SK-N-SH (cell line): Measurements from ENCODE around the gene PCGF3. TPM values are rescaled to one million over a fixed set of nuclear protein-coding genes. Genes with fewer than 3 reads are reported as not detected.
"Not testable (repeated sequence)": the region's sequence is repeated elsewhere in the genome, so short reads cannot be mapped to it uniquely, and the experiment has no call there.

Experiments used
- CTCF ChIA-PET: fragments of 300-600, 350-600 bp; formaldehyde crosslinking; extraction: SDS; loops from one replicate; lab custom pipeline; 2021; lab: Yijun Ruan, JAX
- POLR2A ChIA-PET: fragments of 350-600 bp; sonication (Branson Sonifier 250); formaldehyde crosslinking; extraction: SDS; loops from one replicate; lab custom pipeline; 2020; ENCODE audit warnings: antibody characterized with exemption, inconsistent platforms; lab: Yijun Ruan, JAX
- DNase-seq: peaks from one replicate; pipeline ENCODE4 v3.0.0; 2012
- H2AFZ ChIP-seq: fragments of 200-600 bp; sonication (generic); 2 replicates; pipeline ENCODE4 v1.8.1; 2016; ENCODE audit warnings: antibody characterized with exemption, mild to moderate bottlenecking, low read depth
- H3F3A ChIP-seq: fragments of 200-600 bp; sonication (generic); replicated peaks from 2 replicates; pipeline ENCODE3; 2016; ENCODE audit warnings: antibody characterized with exemption, mild to moderate bottlenecking; ENCODE audit not compliant: insufficient read depth
- H3K27ac ChIP-seq, 2 experiments: fragments of 200-500 bp in 1 of 2; fragments of 200-600 bp in 1 of 2; sonication (Bioruptor generic) in 1 of 2; sonication (generic), shearing (Covaris generic) in 1 of 2; 2 replicates each; pipeline versions ENCODE4 v1.5.1 to v1.6.1; 2014 to 2016; ENCODE audit warnings: low read depth in 2 of 2, inconsistent platforms in 1 of 2, low read length in 1 of 2, mild to moderate bottlenecking in 1 of 2, mixed read lengths in 1 of 2
- H3K27me3 ChIP-seq: fragments of 200-600 bp; sonication (generic), shearing (Covaris generic); 2 replicates; pipeline ENCODE4 v1.6.1; 2016; ENCODE audit warnings: mixed run types; ENCODE audit not compliant: insufficient read depth
- H3K36me3 ChIP-seq, 2 experiments: fragments of 200-500 bp in 1 of 2; fragments of 200-600 bp in 1 of 2; sonication (Bioruptor generic) in 1 of 2; sonication (generic) in 1 of 2; replicated peaks in 1 of 2; 2 replicates each; pipeline versions ENCODE3 to v1.5.1; 2014 to 2016; ENCODE audit warnings: low read length in 1 of 2, mild to moderate bottlenecking in 1 of 2; ENCODE audit not compliant: insufficient read depth in 2 of 2, control insufficient read depth in 1 of 2
- H3K4me1 ChIP-seq, 2 experiments: fragments of 200-500 bp in 1 of 2; fragments of 200-600 bp in 1 of 2; sonication (Bioruptor generic) in 1 of 2; sonication (generic), shearing (Covaris generic) in 1 of 2; 2 replicates each; pipeline versions ENCODE4 v1.5.1 to v1.6.1; 2014 to 2016; ENCODE audit warnings: low read depth in 1 of 2, low read length in 1 of 2, mixed run types in 1 of 2; ENCODE audit not compliant: insufficient read depth in 2 of 2, control insufficient read depth in 1 of 2
- H3K4me2 ChIP-seq: fragments of 200-600 bp; sonication (generic), shearing (Covaris generic); 2 replicates; pipeline ENCODE4 v1.6.1; 2017; ENCODE audit warnings: mixed run types
- H3K4me3 ChIP-seq, 2 experiments: fragments of 200-500 bp in 1 of 2; fragments of 200-600 bp in 1 of 2; sonication (Bioruptor generic) in 1 of 2; sonication (generic), shearing (Covaris generic) in 1 of 2; 2 replicates each; pipeline versions ENCODE4 v1.5.1 to v1.8.1; 2014 to 2016; ENCODE audit warnings: low read depth in 2 of 2, inconsistent platforms in 1 of 2, low read length in 1 of 2, mild to moderate bottlenecking in 1 of 2, mixed read lengths in 1 of 2, moderate library complexity in 1 of 2
- H3K79me2 ChIP-seq: fragments of 200-600 bp; sonication (generic); 2 replicates; pipeline ENCODE4 v1.8.1; 2017; ENCODE audit warnings: mild to moderate bottlenecking; ENCODE audit not compliant: insufficient read depth
- H3K9ac ChIP-seq: fragments of 200-600 bp; sonication (generic); 2 replicates; pipeline ENCODE4 v1.6.1; 2017; ENCODE audit warnings: mixed run types
- H3K9me2 ChIP-seq: fragments of 200-600 bp; sonication (generic); 2 replicates; pipeline ENCODE4 v1.6.1; 2017; ENCODE audit warnings: mixed run types
- H3K9me3 ChIP-seq: fragments of 200-600 bp; sonication (generic); 2 replicates; pipeline ENCODE4 v1.6.1; 2017; ENCODE audit warnings: mixed run types, mild to moderate bottlenecking, moderate library complexity
- H4K20me1 ChIP-seq: fragments of 200-600 bp; sonication (generic); 2 replicates; pipeline ENCODE4 v1.6.1; 2017; ENCODE audit warnings: mild to moderate bottlenecking, mixed run types; ENCODE audit not compliant: insufficient read depth
- JUND ChIP-seq: IDR thresholded peaks from 2 replicates; pipeline ENCODE4 v1.4.0; 2012
- MEF2A ChIP-seq: IDR thresholded peaks from 2 replicates; pipeline ENCODE4 v1.4.0; 2012; ENCODE audit warnings: low read depth, borderline replicate concordance
- NRF1 ChIP-seq: IDR thresholded peaks from 2 replicates; pipeline ENCODE4 v1.6.1; 2012; ENCODE audit warnings: low read depth, mild to moderate bottlenecking, low read length
- RCOR1 ChIP-seq: fragments of 150-350 bp; IDR thresholded peaks from 2 replicates; pipeline ENCODE4 v1.6.1; 2017; ENCODE audit warnings: antibody characterized with exemption, low read length
- RXRA ChIP-seq: IDR thresholded peaks from 2 replicates; pipeline ENCODE4 v1.4.0; 2012; ENCODE audit warnings: low read depth, mild to moderate bottlenecking, borderline replicate concordance
- TAF1 ChIP-seq: IDR thresholded peaks from 2 replicates; pipeline ENCODE4 v1.6.1; 2012; ENCODE audit warnings: low read depth, mild to moderate bottlenecking, low read length, moderate library complexity, borderline replicate concordance
- WGBS: methylation state at CpG from one replicate; pipeline ENCODE4 v1.1.6; 2017; ENCODE audit warnings: low lambda C conversion rate; 5-methylcytosine and 5-hydroxymethylcytosine counted together
- polyA plus RNA-seq, 3 experiments: library from polyadenylated mRNA; depleted of rRNA; stranded (reverse); fragments of >200 nt; gene quantifications; 2 replicates each; pipeline ENCODE4 v1.2.3, GENCODE V29; 2012
- TF ChIP-seq, protein P1 (sequence below): IDR thresholded peaks from 2 replicates; pipeline ENCODE4 v1.6.1; 2012; ENCODE audit warnings: mild to moderate bottlenecking, low read depth, low read length, moderate library complexity
- TF ChIP-seq, protein P2 (sequence below): IDR thresholded peaks from 2 replicates; pipeline ENCODE4 v1.4.0; 2012; ENCODE audit warnings: low read depth

Gene PCGF3
- polyA plus RNA-seq, 1 of the 3 experiments (the other 2 are of a cell fraction) = 44.8 TPM

DNA sequence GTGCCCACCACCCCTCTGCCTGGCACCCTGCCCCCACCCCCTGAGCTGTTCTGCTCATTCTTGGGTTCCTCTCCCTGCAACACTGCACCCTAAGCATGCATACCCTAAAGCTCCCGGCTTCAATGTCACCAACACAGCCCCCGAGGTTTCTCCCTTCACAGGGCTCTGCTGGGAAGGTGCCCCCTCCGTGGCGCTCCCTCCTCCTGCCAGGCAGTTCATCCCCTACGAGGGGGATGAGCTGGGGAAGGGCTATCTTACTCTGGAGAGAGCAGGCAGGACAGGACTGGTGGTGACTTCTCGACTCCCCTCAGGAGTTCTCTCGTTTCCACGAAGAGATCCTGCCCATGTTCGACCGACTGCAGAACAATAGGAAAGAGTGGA lies 38.1 kb upstream of the PCGF3 start:
- ChIA-PET CTCF (interaction anchor here (2.2 kb wide), 1 partner anchor 64 kb away, joined by 5 read pairs; no protein-coding TSS in a partner anchor), POLR2A (no interaction called here)
- H3K4me3 ChIP-seq = no peak overlapping the region
- no peak overlapping the region for H3K27ac ChIP-seq
- H3K36me3 ChIP-seq = peaks cover 7 to 18% of the 10 kb centered on the region in 2 experiments
- no peak for DNase-seq
- H3K9me3 ChIP-seq = no peaks in the 10 kb centered on the region
- H3K4me2 ChIP-seq = no peak overlapping the region
- no peaks in the 10 kb centered on the region for H3F3A ChIP-seq
- no peaks in the 10 kb centered on the region for H3K79me2 ChIP-seq
- 83% methylated on average over 8 of the region's 10 CpGs for WGBS
- no peak overlapping the region for H2AFZ ChIP-seq
- no peaks in the 10 kb centered on the region for H3K9me2 ChIP-seq
- H4K20me1 ChIP-seq = no peaks in the 10 kb centered on the region
- H3K4me1 ChIP-seq = peaks cover 0 to 22% of the 10 kb centered on the region in 2 experiments; a peak in 1 of 4 replicates
- no peak overlapping the region for H3K9ac ChIP-seq
- TF ChIP-seq RXRA = no peak
- no peak for TF ChIP-seq MEF2A
- H3K27me3 ChIP-seq = no peaks in the 10 kb centered on the region

DNA sequence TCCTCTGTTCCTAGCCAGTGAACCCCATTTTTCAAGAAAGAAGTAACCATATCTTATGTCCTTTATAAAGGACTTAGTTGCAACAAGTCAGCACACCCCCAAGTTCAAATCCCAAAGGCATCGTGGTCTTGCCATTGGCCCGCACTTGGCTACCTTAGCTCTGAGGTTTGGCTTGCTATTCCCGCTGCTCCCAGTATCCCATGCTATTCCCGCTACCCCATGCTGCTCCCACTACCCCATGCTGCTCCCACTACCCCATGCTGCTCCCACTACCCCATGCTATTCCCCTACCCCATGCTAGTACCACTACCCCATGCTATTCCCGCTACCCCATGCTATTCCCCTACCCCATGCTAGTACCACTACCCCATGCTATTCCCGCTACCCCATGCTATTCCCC lies 37.4 kb upstream of the PCGF3 start:
- H3F3A ChIP-seq, H3K4me3 ChIP-seq, H4K20me1 ChIP-seq, POLR2A ChIA-PET, H3K79me2 ChIP-seq, DNase-seq, H3K4me2 ChIP-seq, H3K9me2 ChIP-seq, H3K9ac ChIP-seq, H3K27me3 ChIP-seq, H3K27ac ChIP-seq, H2AFZ ChIP-seq, H3K9me3 ChIP-seq: not testable (repeated sequence)
- Histone ChIP-seq H3K36me3 (peaks cover 13 to 18% of the 10 kb centered on the region in 2 experiments), H3K4me1 (peaks cover 0 to 21% of the 10 kb centered on the region in 2 experiments; a peak in 1 of 4 replicates)
- CTCF ChIA-PET = interaction anchor here (2.2 kb wide), 1 partner anchor 65 kb away, joined by 5 read pairs; no protein-coding TSS in a partner anchor
- WGBS = 82% methylated on average over 6 of the region's 6 CpGs

DNA sequence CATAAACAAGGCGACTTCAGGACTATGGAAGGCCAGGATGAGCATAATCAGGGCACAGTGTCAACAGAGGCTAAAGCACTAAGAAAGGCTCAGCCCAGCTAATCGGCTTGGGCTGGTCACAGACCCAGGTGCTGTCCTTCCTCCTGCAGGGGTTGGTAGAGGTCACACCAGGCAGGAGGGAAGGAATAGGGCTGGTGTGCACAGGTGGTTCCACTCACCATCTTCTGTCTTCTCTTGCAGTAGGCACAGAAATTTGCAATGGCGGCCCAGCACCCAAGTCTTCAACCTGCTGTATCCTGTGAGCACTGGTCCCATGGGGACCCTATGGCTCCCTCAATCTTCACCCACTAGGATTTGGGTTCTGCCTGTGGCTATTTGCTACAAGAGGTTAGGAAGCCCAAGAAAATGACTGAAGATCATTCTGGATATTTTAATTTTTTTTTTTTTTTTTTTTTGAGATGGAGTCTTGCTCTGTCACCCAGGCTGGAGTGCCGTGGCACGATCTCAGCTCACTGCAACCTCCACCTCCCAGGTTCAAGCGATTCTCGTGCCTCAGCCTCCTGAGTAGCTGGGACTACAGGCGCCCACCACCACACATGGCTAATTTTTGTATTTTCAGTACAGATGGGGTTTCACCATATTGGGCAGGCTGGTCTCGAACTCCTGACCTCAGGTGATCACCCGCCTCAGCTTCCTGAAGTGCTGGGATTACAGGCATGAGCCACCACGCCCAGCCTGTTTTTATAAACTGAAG lies 35.6 kb upstream of the PCGF3 start:
- not testable (repeated sequence) for H3K27ac ChIP-seq, H3K9me2 ChIP-seq, H3K9me3 ChIP-seq, H3K4me3 ChIP-seq, H3K4me2 ChIP-seq, H3K27me3 ChIP-seq, H3K9ac ChIP-seq, H4K20me1 ChIP-seq, DNase-seq, H3F3A ChIP-seq, H2AFZ ChIP-seq
- CTCF ChIA-PET = interaction anchor here (0.6 kb wide), 1 partner anchor 14 kb away, joined by 3 read pairs; no protein-coding TSS in a partner anchor
- H3K36me3 ChIP-seq = peaks cover 13 to 18% of the 10 kb centered on the region in 2 experiments
- peaks cover 19% of the 10 kb centered on the region for H3K79me2 ChIP-seq
- 95% methylated on average over 10 of the region's 11 CpGs for WGBS
- POLR2A ChIA-PET = interaction anchor here (1.8 kb wide), 1 partner anchor 10 kb away, joined by 6 read pairs; no protein-coding TSS in a partner anchor
- H3K4me1 ChIP-seq = peaks cover 0 to 18% of the 10 kb centered on the region in 2 experiments; a peak in 1 of 4 replicates

DNA sequence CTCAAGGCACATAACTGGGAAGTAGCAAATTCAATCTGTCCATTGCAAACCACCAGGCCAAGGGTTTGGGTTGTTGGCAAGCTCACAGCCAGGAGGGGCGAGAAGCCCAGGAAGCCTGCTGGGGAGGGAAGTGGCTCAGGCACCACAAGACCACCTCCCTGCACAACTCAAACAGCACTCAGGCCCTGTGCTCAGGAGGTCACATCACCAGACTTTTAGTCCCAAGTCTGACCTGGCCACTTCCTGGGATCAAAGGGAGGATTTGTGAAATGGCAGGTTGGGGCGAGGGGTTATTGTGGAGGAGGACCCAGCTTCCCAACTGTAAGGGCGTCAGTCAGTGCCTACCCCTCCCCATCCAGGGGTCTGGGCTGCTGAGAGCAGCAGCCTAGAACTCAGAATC lies 33.9 kb upstream of the PCGF3 start:
- no peaks in the 10 kb centered on the region for H4K20me1 ChIP-seq
- no peak overlapping the region for H3K4me3 ChIP-seq
- 100% methylated on average over 2 of the region's 3 CpGs for WGBS
- H2AFZ ChIP-seq = no peak overlapping the region
- H3K4me2 ChIP-seq = no peak overlapping the region
- no peaks in the 10 kb centered on the region for H3K9me2 ChIP-seq
- no peaks in the 10 kb centered on the region for H3K27me3 ChIP-seq
- no peaks in the 10 kb centered on the region for H3K9me3 ChIP-seq
- H3K27ac ChIP-seq = no peak overlapping the region
- TF ChIP-seq JUND (no peak), RCOR1 (no peak), TAF1 (no peak), NRF1 (no peak)
- TF ChIP-seq, protein P1, sequence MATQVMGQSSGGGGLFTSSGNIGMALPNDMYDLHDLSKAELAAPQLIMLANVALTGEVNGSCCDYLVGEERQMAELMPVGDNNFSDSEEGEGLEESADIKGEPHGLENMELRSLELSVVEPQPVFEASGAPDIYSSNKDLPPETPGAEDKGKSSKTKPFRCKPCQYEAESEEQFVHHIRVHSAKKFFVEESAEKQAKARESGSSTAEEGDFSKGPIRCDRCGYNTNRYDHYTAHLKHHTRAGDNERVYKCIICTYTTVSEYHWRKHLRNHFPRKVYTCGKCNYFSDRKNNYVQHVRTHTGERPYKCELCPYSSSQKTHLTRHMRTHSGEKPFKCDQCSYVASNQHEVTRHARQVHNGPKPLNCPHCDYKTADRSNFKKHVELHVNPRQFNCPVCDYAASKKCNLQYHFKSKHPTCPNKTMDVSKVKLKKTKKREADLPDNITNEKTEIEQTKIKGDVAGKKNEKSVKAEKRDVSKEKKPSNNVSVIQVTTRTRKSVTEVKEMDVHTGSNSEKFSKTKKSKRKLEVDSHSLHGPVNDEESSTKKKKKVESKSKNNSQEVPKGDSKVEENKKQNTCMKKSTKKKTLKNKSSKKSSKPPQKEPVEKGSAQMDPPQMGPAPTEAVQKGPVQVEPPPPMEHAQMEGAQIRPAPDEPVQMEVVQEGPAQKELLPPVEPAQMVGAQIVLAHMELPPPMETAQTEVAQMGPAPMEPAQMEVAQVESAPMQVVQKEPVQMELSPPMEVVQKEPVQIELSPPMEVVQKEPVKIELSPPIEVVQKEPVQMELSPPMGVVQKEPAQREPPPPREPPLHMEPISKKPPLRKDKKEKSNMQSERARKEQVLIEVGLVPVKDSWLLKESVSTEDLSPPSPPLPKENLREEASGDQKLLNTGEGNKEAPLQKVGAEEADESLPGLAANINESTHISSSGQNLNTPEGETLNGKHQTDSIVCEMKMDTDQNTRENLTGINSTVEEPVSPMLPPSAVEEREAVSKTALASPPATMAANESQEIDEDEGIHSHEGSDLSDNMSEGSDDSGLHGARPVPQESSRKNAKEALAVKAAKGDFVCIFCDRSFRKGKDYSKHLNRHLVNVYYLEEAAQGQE = no peak
- TF ChIP-seq, protein P2, sequence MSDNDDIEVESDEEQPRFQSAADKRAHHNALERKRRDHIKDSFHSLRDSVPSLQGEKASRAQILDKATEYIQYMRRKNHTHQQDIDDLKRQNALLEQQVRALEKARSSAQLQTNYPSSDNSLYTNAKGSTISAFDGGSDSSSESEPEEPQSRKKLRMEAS = no peak
- TF ChIP-seq, all 33 proteins: peak for 0
- ChIA-PET POLR2A (interaction anchor here (1.8 kb wide), 1 partner anchor 8 kb away, joined by 6 read pairs; no protein-coding TSS in a partner anchor), CTCF (interaction anchor here (0.8 to 1.4 kb wide), 3 partner anchors 9 to 13 kb away, joined by 3 to 4 read pairs (median 3); no protein-coding TSS in a partner anchor)
- H3F3A ChIP-seq = no peaks in the 10 kb centered on the region
- DNase-seq = no peak
- peaks cover 28% of the 10 kb centered on the region for H3K79me2 ChIP-seq
- peaks cover 6 to 17% of the 10 kb centered on the region in 2 experiments; a peak in 1 of 4 replicates for H3K4me1 ChIP-seq
- H3K36me3 ChIP-seq = peaks cover 13 to 18% of the 10 kb centered on the region in 2 experiments
- no peak overlapping the region for H3K9ac ChIP-seq
